Stromal cell of bone marrow (primary cell): ENCODE data around the gene PIK3R1.

Source experiments
- DNase-seq: peaks from one replicate; pipeline ENCODE4 v3.0.0-alpha.2; 2012; ENCODE audit warnings: low read depth

PIK3R1 gene

DNA sequence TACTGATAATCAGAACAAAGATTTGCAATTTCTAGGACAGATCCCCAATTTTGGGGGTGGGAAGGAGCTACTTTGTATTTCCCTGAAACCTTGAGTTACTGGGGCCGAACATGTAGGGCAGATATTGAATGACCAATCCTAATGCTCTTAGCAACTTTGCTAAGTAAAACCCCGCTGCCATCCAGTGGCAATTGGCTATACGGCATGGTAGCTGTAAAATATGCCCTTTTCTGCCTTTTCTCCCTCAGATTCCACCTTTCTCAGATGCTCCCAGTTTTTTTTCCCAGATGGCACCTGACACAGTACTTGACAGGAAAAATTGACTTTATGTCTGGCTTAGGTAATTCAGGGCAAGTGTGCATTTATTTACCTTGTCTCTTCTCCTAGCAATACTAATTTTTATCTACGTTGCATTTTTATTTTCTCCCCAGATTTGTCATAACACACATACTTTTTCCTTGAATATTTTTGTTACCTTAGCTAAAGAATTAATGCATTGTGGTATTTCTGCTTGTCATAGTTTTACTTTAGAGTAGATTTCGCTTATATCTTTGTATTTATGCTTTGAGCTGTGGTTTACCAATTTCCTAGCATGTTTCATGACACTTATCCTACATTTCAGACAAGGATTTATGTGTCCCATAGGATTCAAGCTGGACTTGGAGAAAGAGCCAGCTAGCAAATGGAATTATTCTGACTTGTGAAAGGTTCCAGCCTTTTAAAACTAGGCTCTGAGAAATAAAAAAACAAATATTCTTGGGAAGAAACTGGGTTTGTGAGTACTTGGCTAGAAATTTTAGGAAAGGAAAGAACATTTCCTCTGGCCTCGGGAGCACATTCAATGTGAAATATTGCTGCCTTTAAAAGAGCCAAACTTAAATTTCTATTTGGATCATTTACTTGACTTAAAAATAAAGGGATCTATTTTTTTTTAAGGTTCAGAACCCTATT, 37.4 kb downstream of the PIK3R1 start:
- peak; percentile 66 for DNase-seq

DNA sequence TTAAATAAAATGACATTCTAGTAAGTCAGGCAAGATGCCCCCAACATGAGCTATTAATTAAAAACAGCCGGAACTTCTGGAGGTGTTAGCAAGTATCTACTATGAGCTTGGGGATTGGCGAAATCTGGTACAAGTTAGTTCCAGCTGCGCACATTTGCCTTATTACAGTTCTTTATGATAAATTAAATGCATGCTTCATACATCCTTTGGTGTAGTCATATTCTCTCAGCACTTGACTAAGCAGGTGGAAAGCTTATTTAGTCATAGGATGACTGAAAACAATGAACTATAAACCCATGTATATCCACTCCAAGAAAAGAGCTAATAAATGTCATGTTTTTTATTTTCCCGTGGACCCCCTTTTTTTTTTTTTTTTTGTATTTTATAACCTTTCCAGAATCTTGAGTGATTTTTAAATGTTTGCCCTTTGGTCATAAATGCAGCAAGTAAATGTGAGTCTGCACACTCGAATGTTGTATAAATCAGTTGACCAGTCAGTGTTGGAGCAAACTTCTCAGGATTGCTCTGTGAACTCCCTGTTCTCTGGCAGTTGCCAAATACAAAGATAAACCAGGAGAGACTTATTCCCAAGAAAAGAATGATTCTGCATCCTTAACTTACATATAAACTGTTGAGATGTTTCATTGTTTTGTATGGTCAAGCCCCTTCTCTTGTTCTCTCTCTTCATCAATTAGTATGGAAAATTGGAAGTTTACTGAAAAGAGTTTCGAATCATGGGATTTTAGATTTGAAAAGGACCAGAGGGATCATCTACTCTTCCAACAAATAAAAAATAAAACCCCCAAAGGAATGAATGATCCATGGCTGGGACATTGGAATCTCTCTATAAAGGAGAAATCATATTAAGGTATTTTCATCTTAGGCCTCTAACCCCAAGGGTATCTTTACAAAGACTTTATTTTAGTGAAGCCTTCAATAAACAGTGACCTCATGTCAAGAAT, 38.3 kb downstream of the PIK3R1 start:
- no peak for DNase-seq

DNA sequence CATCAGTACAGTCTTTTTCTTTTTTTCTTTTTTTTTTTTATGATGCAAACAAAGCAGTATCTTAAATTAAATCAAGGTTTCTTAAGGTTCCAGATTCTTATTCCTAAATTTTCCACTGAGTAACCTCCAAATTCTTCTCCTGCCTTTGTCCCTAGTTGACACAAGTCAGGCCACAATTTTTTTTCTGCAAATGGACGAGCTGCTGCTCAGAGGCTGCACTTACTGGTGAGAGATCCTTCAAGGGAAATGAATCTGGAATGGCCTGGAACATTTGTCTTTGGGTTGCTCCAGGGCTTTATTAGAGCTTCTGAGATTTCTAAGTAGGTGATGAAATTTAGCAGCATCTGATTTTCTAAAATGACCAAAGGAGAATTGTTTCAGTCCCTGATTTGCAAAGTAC, 39.3 kb downstream of the PIK3R1 start:
- DNase-seq: no peak

DNA sequence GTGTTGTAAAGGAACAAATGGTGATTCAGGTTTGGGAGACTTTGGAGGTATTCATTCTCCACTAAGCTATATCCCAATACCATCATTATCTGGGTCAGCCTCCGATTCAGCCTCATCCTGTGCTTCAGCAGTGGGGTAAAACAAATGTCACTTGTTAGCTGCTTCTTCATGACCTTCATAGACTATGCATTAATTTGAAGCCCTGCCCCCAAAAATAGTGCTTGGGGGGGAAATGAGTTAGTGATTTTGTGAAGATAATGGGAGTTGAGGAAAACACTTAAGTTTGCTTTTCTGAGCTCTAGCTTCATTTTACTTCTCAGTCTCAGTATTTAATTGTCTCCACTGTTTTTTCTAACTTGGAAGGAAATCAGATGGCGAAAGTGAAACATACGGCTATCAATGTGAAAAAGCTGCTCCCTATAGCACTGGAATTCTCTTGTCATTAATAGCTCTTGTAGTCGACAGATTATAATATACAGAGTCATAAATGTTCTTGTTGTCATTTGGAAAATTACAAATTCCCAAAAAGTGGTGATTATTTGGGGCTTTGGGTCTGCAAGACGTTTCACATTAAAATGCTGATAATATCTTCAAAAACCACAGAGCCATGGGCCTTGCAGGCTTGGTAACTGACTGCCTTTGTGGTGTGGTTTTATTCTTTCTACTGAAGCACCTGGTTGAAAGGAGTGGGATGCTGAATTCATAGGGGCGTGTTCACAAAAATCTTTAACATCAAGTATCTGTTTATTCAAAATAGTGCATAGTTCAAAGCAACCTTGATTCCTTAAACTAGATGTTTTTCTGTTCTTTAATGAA, 40.0 kb downstream of the PIK3R1 start:
- no peak for DNase-seq

DNA sequence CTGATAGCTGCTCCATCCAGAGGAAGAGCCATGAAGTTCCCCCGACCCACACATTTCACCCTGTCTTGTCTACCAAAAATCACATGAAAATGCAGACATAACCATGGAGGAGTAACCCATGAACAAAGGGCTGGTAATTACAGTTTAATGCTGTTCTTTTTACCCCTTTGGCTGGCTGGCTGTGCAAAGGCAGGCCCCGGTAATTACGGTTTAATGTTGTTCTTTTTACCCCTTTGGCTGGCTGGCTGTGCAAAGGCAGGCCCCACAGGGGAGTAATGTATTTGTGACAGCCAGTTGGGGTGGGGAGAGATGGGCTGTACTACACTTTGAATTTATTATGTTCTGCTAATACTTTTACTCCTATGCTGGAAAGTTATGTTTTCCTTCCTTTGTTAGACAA, 41.7 kb downstream of the PIK3R1 start:
- DNase-seq: no peak

DNA sequence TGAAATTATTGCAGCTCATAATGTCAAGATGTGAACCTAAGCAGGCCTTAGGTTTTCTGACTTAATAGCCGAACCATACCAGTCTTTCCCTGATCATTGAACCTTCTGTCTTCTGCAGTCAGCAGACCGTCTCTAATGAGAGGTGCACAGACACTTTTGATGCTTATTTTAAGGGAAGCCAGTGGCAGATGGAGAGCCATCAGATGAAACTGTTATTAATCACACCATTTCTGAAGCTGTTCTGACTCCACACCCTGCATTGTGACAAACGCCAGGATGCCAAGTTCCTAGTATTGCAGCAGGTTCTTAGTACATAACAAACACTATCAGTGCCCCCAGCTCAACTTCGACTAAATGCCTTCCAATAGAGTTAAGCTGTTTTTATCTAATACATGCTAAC, 43.0 kb downstream of the PIK3R1 start:
- DNase-seq: no peak

DNA sequence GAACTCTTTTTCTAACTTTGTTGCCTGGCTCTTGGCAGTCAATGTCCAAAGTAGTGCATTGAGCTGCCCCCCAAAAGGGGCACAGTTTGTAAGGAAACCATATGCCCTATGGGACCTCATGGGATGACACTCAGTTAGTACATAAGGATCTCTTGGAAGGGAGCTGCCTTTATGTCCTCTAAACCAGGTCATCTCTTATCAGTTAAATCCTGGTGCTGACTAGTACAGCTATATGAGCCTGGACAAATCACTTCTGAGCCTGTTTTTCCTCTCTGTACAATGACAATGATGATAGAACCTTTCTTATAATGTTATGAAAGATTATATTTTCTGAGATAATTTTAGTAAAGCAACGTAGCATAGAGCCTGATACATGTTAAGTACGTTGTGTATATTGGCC, 44.1 kb downstream of the PIK3R1 start:
- no peak for DNase-seq

DNA sequence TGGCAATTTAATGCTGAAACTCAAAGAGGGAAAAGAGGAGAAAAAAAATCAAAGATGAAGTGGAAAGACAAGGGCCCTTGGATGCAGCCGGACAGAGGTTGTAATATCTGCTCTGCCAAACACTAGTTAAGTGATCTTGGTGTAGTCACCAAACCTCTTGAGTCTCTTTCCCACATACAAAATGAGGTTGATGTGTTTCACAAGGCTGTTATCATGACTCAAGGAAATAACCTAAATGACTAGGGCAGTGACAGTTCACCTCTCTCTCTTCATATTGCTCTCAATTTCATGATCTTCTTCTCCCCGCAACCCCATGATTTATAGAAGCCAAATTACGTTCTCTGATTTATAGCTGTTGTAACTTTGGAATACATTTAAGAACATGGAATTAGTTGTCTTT, 44.9 kb downstream of the PIK3R1 start:
- DNase-seq: no peak

DNA sequence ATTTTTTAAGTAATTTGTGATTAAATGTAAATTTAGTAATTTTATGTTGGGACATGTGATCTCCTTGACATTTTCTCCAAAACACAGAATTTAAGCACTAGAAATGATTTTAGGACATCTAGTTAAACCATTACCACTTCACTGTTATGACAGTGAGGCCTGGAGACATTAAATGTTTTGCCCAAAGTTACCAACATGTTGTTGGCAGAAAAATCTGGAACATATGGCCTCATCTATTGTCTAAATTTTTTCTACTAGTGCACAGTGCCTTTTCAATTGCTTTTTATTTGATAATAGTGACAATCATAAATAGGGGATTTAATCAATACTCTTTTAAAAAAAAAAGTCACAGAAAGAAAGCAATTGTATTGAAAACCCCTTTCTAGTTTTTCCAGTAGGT, 45.6 kb downstream of the PIK3R1 start:
- DNase-seq: no peak

DNA sequence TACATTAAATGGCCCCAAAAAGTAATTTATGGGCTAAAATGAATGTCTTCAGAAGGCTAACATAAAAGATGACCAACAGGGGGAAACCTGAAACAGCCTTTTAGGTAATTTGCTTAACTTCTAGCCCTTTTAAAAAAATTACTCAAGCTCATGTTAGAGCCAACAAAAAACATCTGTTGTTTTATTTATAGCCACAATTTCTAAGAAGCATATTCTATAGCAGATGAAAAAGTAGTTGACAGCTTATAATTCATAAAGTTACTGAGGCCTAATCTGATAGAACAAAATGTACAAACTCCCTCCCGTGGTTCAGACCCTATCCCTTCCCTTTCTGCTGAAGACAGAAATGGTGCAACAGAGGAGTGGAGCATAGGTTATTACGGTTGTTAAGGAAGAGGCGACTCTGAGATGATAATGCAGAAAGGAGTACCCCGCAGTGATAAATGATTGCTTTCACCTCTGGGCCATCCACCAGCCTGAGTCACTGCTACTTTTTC, 46.1 kb downstream of the PIK3R1 start:
- DNase-seq: no peak

DNA sequence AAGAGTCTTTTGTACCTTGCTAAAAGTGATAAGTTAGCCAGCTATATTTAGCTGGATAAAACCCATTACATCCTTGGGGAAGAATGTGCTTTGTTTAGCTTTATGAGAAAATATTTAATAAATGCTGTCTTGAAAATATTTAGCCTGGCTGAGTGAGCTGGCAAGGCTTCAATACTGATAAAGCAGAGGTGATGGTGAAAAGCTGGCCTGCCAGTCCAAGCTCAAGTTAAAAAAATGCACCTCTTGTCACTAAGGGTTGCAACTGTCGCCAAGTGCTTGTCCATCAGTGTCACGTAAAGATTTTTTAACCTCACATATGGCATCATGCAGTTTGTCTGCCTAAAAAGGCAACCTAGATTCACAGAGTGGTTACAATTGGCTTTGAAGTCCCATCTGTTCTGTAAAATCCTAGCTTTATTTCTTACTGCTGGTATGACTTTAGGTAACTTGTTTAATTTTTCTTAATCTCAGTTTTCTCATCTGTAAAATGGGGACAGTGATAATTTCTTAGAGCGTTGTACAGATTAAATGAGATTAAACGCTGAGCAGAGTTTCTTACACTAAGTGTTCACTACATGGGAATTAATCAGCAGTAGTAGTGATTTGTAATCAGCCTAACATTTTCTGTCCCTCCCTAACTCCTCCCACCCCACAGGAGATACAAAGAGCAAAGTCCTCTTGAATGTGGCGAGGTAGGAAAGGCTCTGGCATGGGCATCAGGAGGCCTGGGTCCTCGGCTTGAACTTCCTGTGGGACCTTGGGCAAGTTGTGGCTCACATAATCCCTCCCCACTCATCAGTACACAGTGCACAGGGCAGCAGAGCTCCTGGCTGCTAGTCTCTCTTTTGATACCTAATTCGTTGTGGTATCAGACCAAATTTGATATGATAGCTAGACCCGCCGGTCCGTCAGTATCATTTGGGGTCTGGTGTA, 48.7 kb downstream of the PIK3R1 start:
- DNase-seq: no peak

DNA sequence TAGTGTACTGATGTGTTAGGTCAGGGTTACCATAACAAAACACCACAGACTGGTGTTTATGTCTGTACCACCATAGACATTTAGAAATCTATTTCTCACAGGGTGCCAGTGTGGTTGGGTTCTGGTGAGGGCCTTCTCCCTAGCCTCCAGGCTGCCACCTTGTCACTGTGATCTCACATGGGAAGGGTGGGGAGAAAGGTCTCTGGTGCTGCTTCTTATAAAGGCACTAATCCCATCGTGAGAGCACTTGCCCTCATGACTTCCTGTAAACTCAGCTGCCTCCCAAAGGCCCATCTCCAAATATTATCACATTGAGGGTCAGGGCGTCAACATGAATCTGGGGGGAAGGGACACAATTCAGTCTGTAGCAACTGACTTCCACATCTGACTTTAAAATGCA, 49.8 kb downstream of the PIK3R1 start:
- no peak for DNase-seq

DNA sequence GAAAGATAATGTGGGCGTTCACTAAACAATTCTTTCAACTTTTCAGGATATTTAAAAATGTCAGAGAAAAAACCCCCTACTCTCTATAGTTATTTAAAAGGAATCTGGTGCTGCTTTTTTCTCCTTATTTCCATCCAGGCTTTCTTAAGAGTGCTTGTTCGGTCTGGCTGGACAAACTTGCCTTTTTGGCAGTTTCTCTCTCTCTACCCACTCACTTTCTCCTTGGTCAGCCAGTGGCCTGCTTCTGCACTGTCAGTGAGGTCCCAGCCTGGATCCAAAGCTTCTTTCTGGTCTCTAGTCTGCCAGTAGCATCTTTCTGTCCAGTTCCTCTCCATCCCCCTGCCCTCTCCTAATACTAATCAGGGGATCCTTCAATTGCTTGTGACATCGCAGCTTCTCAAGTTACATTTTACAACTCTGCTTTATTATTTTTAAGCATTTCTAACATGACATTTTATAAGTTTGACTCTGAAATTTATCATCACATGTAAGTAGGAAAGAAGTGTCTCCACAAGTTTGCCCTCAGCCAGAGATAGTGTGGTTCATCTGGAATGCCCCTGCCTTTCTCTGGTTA, 50.4 kb downstream of the PIK3R1 start:
- no peak for DNase-seq

DNA sequence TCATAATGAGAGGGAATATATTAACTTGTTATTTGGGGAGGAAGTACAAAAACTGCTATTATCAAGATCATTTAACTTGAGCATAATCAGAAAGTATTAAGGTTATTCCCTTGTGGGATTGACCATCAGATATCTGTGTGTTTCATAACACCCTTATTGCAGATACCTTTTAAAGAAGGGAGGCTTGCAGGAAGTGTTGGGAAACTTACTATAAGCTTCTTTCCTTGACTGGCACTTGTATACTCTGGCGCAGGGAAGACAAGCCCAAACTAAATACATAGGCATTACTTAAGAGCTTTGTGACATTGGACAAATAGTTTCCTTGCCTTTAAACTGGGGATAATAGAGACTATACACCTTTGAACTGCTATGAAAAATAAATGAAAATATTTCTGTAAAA, 50.9 kb downstream of the PIK3R1 start:
- DNase-seq: no peak

DNA sequence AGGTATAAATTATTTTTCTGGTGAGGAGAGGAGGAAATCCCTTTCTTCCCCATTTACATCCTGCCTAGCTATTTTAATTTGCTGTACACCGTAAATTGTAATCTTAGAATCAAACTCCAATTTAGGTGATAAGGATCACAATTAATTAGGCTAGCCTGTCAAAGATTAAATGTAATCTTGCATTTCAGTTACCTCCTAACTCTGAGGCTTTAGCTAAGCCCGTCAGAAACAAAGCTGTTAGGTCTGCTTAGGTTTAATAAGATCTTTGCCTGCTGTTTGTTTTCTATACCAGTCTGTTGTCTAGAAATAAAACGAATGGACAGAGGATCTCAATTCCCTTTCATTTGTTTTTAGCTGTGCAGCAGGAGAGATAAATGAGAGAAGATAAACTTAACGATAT, 51.5 kb downstream of the PIK3R1 start:
- DNase-seq: no peak

DNA sequence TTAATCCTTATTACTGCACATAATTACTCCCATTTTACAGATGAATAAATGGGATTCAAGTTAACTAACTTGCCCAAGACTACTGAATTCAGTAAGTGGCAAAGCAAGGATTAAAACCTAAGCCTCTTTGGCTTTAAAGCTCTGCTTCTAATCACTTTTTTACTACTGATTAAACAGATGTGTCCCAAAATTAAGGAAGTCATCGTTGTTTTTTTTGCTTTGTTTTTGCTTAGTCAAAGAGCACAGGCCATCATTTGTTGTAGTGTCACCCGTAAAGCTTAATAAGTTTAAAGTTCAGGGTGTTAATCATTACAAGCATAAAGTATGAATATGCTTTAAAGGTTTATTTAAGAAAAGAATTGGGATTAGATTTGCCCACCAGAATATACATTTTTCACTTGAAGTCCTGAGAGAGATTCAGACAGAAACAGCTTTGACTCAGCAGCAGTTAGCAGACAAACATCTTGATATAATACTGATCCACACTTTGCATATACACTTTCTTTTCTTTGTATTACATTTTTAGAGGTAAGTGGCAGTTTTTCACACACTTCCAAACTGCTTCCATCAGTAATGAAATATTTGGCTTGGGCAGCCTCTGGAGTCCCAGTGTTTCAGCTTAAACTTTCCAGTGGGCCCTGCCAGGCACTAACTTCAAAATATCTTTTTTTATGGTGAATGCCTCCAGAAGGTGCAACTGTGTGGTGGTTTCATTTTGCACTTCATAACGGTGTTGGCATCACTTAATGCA, 52.7 kb downstream of the PIK3R1 start:
- DNase-seq: no peak

DNA sequence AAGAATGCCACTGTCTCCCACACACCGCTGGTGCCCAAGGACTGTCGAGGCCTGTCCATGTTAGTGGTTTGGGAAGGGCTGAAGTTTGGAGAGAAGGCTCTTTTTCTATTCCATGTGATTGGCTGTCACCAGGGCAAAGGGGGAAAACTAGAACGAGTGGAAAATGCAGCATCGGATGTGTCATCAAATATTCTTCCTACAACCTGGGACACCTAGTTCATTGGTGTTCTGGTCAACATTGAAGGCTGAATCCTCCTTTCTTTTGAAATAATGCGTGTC, 53.2 kb downstream of the PIK3R1 start:
- DNase-seq: no peak

DNA sequence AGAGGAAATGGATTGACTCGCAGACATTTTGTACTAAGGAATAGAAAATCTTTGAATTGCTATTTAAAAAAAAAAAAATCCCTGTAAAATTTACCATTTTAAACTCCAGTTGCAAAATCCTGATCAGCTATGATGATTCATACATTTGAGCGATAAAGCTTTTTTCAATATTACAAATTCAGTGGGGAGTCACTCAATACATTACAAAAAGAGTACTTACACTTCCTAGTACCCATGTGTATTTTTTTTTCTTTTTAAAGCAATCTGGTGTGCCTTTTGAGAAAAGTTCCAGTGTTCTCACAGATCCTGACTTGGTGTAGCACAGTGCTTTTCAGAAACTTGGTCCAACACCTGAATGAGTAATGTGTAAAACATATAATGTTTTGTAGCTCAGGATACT, 54.3 kb downstream of the PIK3R1 start:
- DNase-seq: no peak

DNA sequence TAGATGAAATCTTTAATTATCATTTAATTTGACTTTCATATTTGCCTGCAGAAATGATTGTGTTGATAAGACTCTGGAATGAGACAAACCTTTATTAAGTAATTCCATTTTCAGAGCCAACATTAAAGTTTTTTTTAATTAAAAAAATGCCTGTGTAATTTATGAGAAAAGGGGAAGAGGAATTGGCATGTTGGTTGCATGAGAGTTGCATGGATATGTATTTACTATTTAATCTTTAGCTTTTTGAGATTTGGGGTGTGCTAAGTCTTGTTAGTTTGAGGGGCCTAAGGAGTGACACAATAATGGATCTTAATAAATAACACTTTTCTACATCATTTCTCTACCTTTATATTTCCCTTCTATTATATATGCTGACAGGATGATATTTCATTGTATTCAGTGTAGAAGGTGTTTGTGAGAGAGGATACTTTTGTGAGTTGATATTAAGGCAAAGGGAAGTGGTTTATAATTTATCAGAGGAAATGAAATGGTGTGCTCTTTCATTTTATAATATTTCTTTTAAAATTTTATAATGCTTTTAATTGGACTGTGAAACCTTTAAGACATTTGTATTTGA, 54.9 kb downstream of the PIK3R1 start:
- DNase-seq: no peak

DNA sequence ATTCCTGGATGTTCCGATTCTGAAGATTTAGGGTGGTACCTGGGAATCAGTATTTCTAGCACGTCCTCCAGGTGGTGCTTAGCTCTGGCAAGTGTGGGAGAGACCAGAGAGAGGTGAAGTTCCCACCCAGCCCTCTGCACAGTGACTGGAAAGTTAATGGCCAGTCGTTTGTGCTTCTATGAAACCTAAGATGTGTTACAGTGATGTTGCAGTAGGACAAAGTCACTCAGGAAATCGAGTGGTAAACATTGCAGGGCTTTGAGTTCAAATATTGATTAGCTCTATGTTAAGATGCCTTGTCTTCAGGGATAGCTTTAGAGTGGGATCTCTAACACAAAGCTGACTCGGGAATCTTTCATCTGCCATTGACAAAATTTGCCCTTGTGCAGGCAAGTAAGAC, 55.6 kb downstream of the PIK3R1 start:
- no peak for DNase-seq
